ENCODE data around the gene SPG21. TPM values are rescaled to one million over a fixed set of nuclear protein-coding genes. Genes with fewer than 3 reads are reported as not detected.

Gene SPG21
- total and polyA plus RNA-seq, 2 of the 8 experiments (the other 6 are each of a cell fraction or from before 2014, with no cell fraction given), result 67.3 to 72.7 TPM

DNA sequence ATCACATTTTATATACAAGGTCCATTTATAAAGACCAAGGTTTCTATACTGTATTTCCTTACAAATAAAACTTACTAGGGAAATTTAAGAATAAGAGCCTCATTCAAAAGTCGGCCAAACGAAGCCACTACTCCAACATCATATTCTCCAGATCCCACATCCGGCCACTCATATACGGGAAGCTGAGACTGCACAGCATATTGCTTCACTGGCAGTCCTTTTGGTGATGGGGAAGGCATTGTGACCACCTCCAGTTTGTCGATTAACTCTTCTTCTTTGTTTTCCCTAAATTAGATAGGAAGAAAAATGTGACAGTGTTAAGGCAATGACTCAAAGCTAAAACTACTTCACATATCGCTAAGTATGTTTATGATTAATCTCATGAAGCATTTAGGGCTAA is 37.0 kb upstream of the SPG21 start (continued):
- no peak for TF ChIP-seq KDM4A (IDR thresholded peaks at IDR 0.05; ENCODE audit: low read depth, low read length, severe bottlenecking)
- TF ChIP-seq NANOG (IDR thresholded peaks at IDR 0.05; ENCODE audit: insufficient read depth, low read depth, low read length, poor library complexity, severe bottlenecking), result no peak
- no peak for TF ChIP-seq SP4 (IDR thresholded peaks at IDR 0.05; ENCODE audit: low read length)
- TF ChIP-seq CTBP2 (IDR thresholded peaks at IDR 0.05; ENCODE audit: borderline replicate concordance, insufficient read depth, insufficient read length, low read length), result no peak

All from H1 (cell line).